HepG2 (cell line): ENCODE measurements around the gene MED25. TPM values are rescaled to one million over a fixed set of nuclear protein-coding genes. Genes with fewer than 3 reads are reported as not detected.

Experiments
- FOXK1 ChIP-seq: sonication (generic); formaldehyde crosslinking; IDR thresholded peaks from 2 replicates; pipeline ENCODE4 v1.4.0; 2020; ENCODE audit warnings: low read depth, missing genetic modification reagents, borderline replicate concordance
- GFI1 ChIP-seq: sonication (generic); formaldehyde crosslinking; IDR thresholded peaks from 2 replicates; pipeline ENCODE4 v1.5.0; 2020; ENCODE audit warnings: missing genetic modification reagents, mild to moderate bottlenecking, borderline replicate concordance
- HMG20A ChIP-seq: IDR thresholded peaks from 2 replicates; pipeline ENCODE4 v1.6.1; 2016; ENCODE audit warnings: borderline replicate concordance
- KDM1A ChIP-seq: IDR thresholded peaks from 2 replicates; pipeline ENCODE4 v1.6.1; 2016; ENCODE audit warnings: missing compliant biosample characterization
- KDM4B ChIP-seq: sonication (generic); formaldehyde crosslinking; IDR thresholded peaks from 2 replicates; pipeline ENCODE4 v1.4.0; 2020; ENCODE audit warnings: missing genetic modification reagents
- KIAA2018 ChIP-seq: sonication (generic); formaldehyde crosslinking; IDR thresholded peaks from 2 replicates; pipeline ENCODE4 v1.5.0; 2020; ENCODE audit warnings: mild to moderate bottlenecking, missing genetic modification reagents, borderline replicate concordance
- MAFK ChIP-seq, 2 experiments: IDR thresholded peaks in 1 of 2; conservative IDR thresholded peaks in 1 of 2; 2 replicates each; pipeline ENCODE4 v1.6.1; 2011; ENCODE audit warnings: improper control_type of control experiment in 2 of 2, low read length in 2 of 2
- MEF2D ChIP-seq: sonication (generic); formaldehyde crosslinking; IDR thresholded peaks from 2 replicates; pipeline ENCODE4 v1.5.1; 2020; ENCODE audit warnings: mild to moderate bottlenecking, missing genetic modification reagents
- PLSCR1 ChIP-seq: sonication (generic); formaldehyde crosslinking; IDR thresholded peaks from 2 replicates; pipeline ENCODE4 v1.5.0; 2020; ENCODE audit warnings: missing genetic modification reagents, mild to moderate bottlenecking, borderline replicate concordance
- SUZ12 ChIP-seq: fragments of 150-350 bp; IDR thresholded peaks from 2 replicates; pipeline ENCODE4 v1.6.1; 2014; ENCODE audit warnings: low read depth, low read length
- XBP1 ChIP-seq: sonication (generic); formaldehyde crosslinking; IDR thresholded peaks from 2 replicates; pipeline ENCODE4 v1.5.0; 2020; ENCODE audit warnings: missing genetic modification reagents
- ZBTB38 ChIP-seq: sonication (generic); formaldehyde crosslinking; IDR thresholded peaks from 2 replicates; pipeline ENCODE4 v1.5.1; 2020; ENCODE audit warnings: mild to moderate bottlenecking, missing genetic modification reagents
- ZBTB7B ChIP-seq: sonication (generic); formaldehyde crosslinking; IDR thresholded peaks from 2 replicates; pipeline ENCODE4 v1.4.0; 2020; ENCODE audit warnings: missing genetic modification reagents
- ZMYM2 ChIP-seq: sonication (generic); formaldehyde crosslinking; IDR thresholded peaks from 2 replicates; pipeline ENCODE4 v1.8.0; 2022; ENCODE audit warnings: mild to moderate bottlenecking, missing genetic modification reagents
- ZNF350 ChIP-seq: sonication (generic); formaldehyde crosslinking; IDR thresholded peaks from 2 replicates; pipeline ENCODE4 v1.4.0; 2020; ENCODE audit warnings: mild to moderate bottlenecking, low read depth, missing genetic modification reagents, borderline replicate concordance
- ZNF451 ChIP-seq: sonication (generic); formaldehyde crosslinking; IDR thresholded peaks from 2 replicates; pipeline ENCODE4 v1.5.0; 2020; ENCODE audit warnings: mild to moderate bottlenecking, missing genetic modification reagents
- ZNF549 ChIP-seq: sonication (generic); formaldehyde crosslinking; IDR thresholded peaks from 2 replicates; pipeline ENCODE4 v1.5.0; 2020; ENCODE audit warnings: missing genetic modification reagents
- ZNF564 ChIP-seq: sonication (generic); formaldehyde crosslinking; IDR thresholded peaks from 2 replicates; pipeline ENCODE4 v1.8.1; 2023; ENCODE audit warnings: mild to moderate bottlenecking, missing genetic modification reagents
- ZNF572 ChIP-seq: sonication (generic); formaldehyde crosslinking; IDR thresholded peaks from 2 replicates; pipeline ENCODE4 v1.5.1; 2020; ENCODE audit warnings: mild to moderate bottlenecking, missing genetic modification reagents
- ZNF740 ChIP-seq: sonication (generic); formaldehyde crosslinking; IDR thresholded peaks from 2 replicates; pipeline ENCODE4 v1.4.0; 2020; ENCODE audit warnings: missing genetic modification reagents
- ZNF775 ChIP-seq: sonication (generic); formaldehyde crosslinking; IDR thresholded peaks from 2 replicates; pipeline ENCODE4 v1.4.0; 2020; ENCODE audit warnings: missing genetic modification reagents, mild to moderate bottlenecking, moderate library complexity, borderline replicate concordance
- polyA plus RNA-seq, 8 experiments: library from polyadenylated mRNA; depleted of rRNA in 3 of 8; stranded (reverse) in 7 of 8; unstranded in 1 of 8; fragments of >200 nt; fragmentation: Illumina TruSeq in 4 of 8; extraction: Trizol in 4 of 8; gene quantifications; 2 replicates each; pipeline versions ENCODE4 v1.2.1 to v1.2.3, GENCODE V29; 2011 to 2016; ENCODE audit warnings: low read depth in 4 of 8, missing spikeins in 1 of 8, mixed read lengths in 1 of 8; ENCODE audit not compliant: insufficient read depth in 1 of 8
- total RNA-seq, 5 experiments: library from RNA; depleted of rRNA; stranded (reverse); fragments of >200 nt; fragmentation: Illumina TruSeq; extraction: Trizol; gene quantifications; 2 replicates each; pipeline ENCODE4 v1.2.3, GENCODE V29; 2016; ENCODE audit warnings: low read depth in 1 of 5

MED25 gene
- total and polyA plus RNA-seq, 2 of the 13 experiments (the other 11 are each of a cell fraction or from before 2014, with no cell fraction given), result 11.1 to 15.1 TPM

- 0 out of 2 replicates have a peak, but pooled peaks have one; percentile 36 for TF ChIP-seq ZBTB7B
- no peak for TF ChIP-seq MAFK (conservative IDR thresholded peaks at IDR 0.05 in 1 of 2, IDR thresholded peaks at IDR 0.05 in 1 of 2; ENCODE audit: low read length in 2 of 2)
- TF ChIP-seq SUZ12, result no peak
- TF ChIP-seq KDM4B (CRISPR knock-in tag), result no peak
- TF ChIP-seq FOXK1, result no peak
- 0 out of 2 replicates have a peak, but pooled peaks have one; percentile 39 for TF ChIP-seq ZMYM2
- TF ChIP-seq ZNF740, result no peak
- TF ChIP-seq GFI1 (CRISPR knock-in tag), result no peak
- no peak for TF ChIP-seq ZNF549 (CRISPR knock-in tag)
- no peak for TF ChIP-seq ZNF775 (CRISPR knock-in tag)
- TF ChIP-seq ZNF564 (CRISPR knock-in tag), result peak; percentile 17; the same call in 1 of the 2 replicates
- no peak for TF ChIP-seq MEF2D (CRISPR knock-in tag)
- TF ChIP-seq ZNF451, result no peak
- TF ChIP-seq ZNF350, result peak; percentile 52; the same call in 1 of the 2 replicates
- no peak for TF ChIP-seq HMG20A (CRISPR knock-in tag)
- TF ChIP-seq PLSCR1, result no peak
- TF ChIP-seq XBP1, result no peak
- TF ChIP-seq ZBTB38 (CRISPR knock-in tag), result 0 out of 2 replicates have a peak, but pooled peaks have one; percentile 25
- TF ChIP-seq KDM1A (CRISPR knock-in tag), result no peak
- peak; percentile 74 for TF ChIP-seq ZNF572 (CRISPR knock-in tag)
- no peak for TF ChIP-seq KIAA2018 (CRISPR knock-in tag)
Measured at GRCh38 chr19:49809160-49809940, 8.7 kb upstream of the MED25 start (continued).
